Activated gamma-delta T cell treated with anti-CD3 and anti-CD28 coated beads, Interleukin-2, amount 50 U/mL, for 16 hours (primary cell): ENCODE results near the gene MTPN.

Experiments used
- DNase-seq: peaks from one replicate; pipeline ENCODE4 v3.0.0-alpha.2; 2020; ENCODE audit warnings: low read depth

Gene MTPN

DNA sequence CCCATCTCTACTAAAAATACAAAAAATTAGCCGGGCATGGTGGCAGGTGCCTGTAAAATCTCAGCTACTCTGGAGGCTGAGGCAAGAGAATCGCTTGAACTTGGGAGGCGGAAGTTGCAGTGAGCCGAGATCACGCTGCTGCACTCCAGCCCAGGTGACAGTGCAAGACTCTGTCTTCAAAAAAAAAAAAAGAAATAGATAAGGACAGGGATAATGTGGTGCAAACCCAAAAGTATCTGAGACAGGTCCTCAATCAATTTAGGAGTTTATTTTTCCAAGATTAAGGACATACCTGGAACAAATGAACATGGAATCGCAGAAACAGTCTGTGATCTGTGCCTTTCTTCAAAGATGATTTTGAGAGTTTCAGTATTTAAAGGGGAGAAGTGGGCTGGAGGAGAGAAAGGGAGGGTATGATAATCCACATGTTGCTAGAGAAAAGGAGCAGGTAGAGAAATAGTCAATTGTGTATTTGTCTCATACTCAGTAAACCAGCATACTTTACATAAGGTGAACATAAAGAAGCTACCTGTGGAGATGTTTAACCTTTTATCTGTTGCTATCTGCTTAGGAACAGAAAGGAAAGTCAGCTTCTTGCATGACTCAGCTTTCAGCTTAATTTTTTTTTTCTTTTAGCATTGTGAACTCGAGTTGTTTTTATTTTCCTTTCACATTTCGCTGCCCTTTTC is 4.9 kb upstream of the MTPN start:
- no peak for DNase-seq

DNA sequence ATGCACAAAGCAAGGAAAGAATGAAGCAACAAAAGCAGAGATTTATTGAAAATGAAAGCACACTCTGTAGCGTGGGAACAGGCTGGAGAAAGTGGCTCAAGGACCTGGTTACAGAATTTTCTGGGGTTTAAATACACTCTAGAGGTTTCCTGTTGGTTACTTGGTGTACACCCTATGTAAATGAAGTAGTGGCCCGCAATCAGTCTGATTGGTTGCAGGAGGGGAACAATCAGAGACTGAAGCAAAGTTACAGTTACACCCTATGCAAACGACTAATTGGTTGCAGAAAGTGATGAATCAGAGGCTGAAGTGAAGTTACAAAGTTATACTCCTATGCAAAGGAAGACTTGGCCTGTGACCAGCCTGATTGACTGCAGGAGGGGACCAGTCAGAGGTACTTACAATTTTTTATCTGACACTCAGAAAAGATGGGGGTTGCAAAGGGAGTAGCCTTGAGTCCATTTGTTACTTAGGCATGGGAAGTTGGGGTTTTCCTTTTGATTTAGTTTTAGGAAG is 3.6 kb upstream of the MTPN start:
- DNase-seq = peak; percentile 37

DNA sequence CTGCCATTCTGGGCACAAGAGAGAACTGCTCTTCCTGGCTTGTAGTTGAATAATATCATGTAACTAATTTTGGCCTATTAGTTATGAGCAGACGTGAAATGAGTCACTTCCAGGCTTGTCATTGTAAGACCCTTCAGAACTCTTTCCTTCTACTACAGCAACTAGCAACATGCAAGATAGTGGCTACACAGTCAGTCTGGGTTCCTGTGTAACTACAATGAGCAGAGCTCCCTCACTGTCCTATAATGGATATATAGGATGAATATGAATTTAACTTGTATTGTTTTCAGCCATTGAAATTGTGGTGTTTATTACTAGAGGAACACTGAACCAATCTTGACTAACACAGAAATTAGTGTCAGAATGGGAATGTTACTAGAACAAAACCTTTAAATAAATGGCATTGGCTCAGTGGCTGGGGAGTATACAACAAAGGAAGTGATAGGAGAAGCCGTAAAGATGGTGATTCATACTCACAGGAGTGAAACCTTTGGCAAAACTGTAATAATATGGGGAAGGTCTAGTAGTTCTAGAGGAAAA is 2.9 kb upstream of the MTPN start:
- no peak for DNase-seq

DNA sequence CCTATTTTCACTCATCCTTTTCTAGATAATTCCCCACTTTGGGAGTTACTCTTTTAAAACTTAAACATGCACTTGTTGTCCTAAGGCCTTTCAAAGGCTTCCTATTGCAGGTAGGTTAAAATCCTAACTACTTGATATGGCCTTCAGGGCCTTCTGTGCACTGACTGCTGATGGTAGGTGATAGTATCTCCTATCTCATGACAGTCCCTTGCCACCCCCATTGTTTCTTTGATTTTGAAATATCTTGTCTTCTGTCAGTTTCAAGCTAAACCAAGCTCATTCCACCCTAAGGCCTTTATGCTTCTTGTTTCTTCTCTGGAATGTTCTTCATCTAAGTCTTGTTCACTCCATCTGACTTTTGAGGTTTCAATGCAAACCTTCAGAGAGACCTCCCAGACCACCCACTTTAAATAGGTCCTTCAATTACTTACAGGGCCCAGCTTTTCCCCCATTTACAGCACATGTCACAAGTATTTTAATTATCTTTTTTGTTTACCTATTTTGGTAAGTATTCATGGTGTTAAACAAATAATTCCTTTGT is 2.4 kb upstream of the MTPN start:
- DNase-seq = no peak

DNA sequence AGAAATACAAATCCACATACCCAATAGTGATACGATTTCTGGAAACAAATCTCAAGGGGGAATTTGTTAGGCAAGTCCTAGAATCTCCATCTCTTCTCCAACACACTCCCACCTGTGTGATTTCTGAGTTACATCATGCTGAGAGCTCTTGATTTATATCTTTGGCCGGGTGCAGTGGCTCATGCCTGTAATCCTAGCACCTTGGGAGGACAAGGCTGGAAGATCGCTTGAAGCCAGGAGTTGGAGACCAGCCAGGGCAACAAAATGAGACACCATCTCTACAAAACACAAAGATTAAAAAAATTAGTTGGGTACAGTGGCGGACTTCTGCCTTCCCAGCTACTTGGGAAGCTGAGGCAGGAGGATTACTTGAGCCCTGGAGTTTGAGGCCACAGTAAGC is 1.5 kb upstream of the MTPN start:
- DNase-seq = no peak

DNA sequence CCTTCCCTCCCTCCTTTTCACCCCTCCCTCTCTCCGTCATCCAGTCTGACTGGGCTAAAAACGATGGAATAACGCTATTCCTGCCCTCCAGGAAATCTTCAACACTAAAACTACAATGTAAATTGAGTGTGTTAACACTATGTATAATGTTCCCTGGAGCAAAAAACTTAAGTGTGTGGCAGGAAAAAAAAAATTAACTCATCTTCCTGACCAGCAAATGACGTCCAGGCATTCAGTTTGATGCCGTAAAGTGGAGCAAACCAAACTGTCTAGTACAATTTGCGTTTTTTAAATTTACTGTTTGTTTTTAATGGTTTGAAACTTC is 545 bp upstream of the MTPN start:
- DNase-seq = no peak

DNA sequence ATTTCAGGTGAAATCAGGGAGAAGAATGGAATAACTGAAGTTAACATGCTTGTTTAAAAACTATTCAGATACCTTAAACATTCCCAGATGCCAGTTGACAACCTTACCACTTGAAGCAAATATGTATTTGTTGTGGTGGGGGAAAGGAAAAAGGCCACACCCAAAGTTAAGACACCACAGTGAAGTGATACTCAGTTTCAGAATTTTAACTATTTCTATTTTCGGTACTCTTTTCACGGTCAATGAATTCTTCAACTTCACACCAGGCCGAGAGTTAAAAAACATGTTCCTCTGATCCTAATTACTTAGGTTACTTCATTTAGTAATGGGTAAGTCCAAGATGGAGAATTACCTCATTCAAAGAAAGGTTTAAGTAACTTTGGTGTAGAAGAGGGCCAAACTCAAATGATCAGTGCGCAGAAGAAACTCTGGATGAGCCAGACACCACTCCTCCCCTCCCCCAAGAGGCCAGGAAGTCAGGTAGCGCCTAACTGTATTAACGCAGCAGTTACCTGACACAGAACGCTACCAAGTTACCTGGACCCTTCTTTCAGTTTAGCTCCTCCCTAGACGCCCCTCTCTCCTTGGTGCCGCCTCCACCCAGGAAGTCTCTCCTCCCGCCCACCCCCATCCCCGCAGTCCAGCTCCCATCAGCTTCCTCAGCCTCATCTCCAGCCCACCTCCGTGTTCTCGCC is 700 bp downstream of the MTPN start:
- DNase-seq = peak; percentile 7

DNA sequence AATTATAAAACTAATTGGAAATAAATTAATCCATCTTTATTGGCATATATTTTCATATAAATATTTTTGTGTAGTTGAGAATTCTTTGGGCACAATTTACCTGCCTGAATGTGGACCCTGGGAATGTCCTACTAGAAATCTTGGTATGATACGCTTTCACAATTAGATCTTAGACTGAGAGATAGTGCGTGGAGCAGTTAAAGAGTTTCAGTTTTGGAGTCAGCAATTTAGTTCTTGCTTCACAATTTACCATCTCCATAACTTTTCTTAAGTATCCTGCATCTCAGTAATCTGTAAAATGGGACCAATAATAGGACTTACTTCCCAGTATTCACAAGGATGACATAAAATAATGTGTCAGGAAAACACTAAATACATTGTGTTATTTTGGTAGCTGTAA is 2.0 kb downstream of the MTPN start:
- no peak for DNase-seq

DNA sequence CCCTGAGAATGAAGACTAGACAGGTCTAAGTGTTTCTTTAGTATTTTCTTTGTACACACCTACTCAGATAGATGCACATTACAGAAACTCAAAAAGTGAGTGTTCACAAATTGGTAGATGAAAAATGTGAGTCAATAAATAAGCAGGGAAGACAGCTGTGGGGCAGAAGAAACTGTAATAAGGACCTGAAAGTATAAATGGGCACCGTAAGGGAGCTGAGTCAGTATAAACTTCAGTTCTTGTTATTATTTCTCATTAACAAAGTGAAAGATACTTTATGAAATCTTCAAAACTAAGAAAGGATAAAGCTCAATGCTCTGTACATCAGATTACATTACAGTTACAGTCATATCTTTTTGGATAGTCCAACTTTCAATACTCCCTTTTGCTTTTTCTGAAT is 2.5 kb downstream of the MTPN start:
- DNase-seq = no peak

DNA sequence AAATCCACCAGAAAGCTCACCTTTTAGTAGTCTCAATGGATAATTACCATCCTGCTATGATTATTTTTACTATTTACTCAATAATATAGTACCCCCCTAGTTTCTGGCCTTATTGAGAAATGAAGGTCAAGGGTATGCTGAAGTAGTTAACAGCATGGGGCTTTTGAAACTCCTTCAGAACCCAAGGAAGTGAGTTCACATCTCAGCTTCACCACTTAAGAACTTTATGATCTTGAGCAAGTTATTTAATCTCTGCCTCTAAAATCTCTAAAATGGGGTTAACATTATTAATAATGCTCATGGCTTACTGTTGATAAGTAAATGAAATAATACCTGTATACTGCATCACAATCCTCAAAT is 5.8 kb downstream of the MTPN start:
- no peak for DNase-seq

DNA sequence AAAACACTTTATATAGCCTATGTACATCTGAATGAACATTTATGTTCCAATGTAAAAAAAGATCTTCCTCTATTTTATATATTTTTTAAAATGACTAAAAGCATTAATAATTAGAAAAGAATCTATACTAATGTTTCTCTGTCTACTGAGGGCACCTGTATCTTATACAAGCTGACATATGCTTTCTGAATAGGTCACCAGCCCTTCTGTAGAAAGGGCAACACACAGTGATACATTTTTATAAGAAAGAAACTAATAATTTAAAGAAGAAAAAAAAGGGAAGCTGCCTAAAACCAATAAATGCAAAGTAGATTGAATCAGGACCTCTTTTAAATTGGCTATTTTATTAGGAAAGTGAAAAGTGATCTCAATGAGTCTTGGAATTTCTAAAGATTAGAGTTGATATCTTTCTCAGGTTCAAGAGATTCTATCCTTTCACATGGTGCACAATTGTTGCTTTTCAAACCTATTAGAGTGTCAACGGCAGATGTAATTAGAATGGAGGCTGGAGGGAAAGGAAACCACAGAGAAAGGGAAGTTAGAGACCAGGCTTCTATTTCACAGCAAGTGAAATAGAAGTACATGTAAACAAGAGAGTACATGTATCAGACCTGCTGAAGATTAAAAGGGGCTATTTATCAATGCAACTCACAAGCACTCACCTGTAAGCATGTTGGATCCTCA is 6.3 kb downstream of the MTPN start:
- no peak for DNase-seq

DNA sequence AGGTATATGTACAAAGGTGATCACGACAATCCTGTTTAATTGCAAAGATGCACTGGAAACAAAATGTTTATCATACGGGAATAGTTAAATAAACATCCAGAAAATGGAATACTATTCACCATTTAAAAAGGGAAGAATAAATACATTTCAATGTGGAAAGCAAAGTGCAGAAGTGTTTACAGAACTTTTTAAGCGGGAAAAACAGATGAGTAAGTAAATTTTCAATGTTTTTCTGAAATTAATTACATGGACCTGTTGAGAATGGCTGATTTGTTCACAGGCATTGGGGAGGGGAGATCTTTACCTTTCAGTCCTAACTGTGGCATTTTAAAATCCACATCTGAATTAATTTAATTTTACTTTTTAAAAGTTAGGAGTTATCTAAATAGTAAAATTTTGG is 7.1 kb downstream of the MTPN start:
- DNase-seq = no peak

DNA sequence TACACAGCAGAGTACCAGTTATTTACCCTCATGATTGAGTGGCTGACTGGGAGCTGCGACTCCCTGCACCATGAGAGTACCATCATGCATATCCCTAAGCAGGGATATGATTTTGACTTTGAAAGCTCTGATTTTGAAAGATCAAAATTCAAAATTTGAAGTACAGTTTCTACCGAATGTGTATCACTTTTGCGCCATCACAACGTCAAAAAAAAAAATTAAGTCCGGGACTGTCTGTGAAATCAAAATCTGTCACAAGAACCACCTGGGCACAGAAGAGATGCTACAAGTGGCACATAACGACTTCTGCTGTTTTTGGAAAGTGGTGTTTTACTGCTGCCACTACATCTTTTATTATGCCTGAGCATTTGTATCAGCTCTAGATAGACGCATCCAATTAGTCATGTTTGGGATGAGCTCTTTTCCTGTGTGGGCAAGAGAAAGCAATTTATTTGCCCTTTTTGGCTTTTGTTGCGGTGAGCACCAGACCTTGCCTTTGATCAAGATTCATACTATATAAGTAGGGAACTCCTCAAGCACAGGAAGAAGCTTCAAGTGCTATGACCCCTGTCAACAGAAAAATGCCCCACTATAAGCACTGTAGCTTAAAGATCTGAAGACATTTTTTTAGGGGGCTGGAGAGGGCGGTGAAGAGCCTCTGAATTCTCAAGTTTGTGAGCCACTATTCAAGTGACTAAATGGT is 10.7 kb downstream of the MTPN start:
- DNase-seq = no peak

DNA sequence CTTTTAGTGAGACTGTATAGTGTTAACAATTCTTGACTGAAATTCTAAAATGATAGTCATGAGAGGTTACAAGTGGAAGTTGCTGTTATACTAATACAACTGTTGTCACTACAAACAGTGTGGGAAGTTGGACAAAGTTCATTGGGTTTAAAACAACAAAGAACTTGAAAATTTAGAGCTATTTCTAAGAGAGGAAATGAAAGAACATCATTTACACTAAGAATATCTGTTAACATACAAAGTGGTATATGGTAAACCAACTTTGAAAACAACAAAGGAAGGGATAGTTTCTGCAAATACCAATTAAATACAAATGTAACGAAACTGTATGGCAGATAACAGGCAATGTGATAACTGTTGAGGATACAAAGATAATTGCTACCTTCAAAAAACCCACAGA is 11.6 kb downstream of the MTPN start:
- no peak for DNase-seq

DNA sequence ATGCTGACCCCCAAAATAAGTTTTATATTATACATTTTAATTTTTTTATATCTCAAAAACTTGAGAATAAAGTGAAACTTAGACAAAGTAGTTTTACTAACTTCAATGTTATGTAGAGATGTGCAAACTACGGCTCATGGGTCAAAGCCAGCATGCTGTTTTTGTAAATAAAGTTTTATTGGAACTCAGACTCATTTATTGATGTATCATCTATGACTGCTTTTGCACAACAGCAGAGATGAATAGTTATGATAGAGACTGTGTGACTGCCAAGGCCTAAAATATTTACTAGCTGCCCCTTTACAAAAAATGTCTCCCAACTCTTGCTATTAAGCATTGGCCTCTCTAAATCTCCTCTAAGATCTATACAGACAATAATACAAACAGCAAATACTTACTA is 12.4 kb downstream of the MTPN start:
- no peak for DNase-seq

DNA sequence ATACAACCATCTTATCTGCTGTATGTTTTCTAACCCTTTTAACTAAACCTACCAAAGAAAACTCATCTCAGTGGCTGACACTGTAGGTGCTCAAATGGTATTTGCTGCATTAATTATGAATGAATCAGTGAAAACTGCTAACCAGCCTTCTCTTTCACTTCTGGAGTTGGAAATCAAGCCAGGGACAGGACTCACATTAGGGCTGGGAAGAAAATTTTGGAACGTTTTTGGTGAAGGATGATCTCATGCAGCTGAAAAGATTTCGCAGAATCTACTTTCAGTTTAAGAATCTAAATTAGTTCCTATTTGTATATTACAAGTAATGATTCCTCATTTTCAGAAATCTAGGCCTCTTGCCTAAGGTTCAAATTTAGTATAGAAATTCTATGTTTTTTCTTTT is 12.9 kb downstream of the MTPN start:
- no peak for DNase-seq

DNA sequence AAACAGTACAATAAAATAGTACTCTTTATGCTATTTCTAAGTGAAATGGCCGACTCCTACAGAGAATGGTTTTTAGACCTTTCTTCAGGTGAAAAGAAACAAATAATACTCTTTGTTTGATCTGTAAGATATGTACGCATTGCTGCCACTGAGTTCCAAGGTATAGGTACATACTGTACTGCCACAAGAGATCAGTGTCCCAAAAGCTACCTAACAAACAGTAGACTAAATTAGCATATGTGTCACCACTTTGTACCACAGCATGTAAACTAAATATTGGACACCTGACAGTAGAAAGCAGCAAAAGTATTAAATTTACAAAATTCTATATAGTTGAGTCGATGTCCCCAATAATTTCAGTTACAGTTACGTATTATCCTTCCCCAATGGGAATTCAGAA is 14.4 kb downstream of the MTPN start:
- DNase-seq = no peak

DNA sequence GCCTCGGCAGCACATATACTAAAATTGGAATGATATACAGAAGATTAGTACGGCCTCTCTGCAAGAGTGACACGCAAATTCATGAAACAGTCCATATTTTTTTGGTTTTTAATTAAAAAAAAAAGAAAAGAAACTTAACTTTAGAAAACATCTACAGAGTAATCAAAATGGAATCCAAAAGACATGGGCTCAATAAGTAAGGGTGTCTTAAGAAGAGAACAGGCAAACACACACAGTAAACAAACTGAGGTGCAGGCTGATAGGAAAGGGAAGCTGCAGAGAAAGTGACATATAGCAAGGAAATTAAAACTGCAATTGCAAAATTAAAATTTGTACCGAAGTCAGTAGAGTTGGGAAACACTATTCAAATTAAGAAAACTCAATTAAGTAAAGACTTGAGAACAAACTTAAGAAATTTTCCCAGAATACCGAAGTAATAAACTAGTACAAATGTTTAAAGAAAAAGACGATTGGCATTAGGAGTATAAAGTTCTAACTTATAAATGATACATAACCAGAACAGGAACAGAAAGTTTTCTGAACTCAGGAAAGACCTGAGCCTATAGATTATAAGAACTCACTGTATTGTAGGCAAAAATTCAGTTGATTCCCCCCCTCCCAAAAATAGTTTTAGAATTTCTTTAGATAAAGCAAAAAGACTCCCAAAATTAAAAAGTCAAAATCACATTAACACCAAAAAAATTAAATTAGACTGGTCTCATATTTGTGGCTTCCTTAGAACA is 16.3 kb downstream of the MTPN start:
- no peak for DNase-seq

DNA sequence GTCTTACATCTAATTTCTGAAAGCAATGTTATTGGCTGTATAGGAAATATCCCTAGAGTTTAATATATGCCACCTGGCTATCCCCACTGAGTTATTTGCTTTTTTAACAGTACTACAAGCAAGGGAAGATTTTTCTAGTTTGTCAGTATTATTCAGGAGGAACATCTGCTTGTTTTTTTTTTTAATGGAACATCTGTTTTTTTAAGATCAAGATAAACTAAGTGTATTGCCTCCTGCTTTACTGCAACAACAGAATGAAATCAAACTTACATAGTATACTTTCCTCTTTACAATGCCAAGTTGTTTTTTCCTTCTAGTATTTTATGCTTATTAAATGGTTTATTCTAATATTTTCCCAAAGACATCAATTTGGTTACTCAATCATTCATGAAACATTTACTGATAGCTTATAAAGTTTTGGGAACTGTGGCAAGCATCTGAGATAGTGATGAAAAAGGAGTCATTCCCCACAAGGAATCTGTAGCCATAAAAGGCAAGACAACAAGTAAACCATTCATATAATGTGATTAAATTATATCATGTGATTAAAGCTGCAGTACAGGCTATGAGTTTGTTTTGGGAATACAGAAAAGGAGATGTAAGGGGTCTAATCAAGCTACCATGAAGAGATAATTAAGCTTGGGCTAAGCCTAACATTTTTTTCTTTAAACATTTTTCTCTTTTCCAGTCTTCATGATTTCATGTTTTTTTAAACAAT is 17.4 kb downstream of the MTPN start:
- DNase-seq = no peak

DNA sequence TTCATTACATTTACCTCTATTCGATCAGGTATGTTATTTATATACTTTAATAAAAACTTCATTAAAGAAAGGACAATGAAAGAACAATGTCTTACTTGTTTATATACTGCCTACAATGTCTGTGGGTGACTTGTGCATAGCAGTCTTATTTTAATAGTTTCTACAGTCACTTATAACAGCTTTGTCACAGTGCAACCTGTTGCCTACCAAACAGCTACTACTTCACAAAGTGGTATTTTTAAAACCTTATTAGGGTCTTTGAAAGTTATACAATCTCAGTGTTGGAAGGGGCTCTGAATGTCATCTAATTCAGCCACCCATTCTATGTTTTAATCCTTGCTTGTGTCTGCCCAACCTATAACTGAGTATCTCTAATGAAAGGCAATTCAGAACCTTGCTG is 19.0 kb downstream of the MTPN start:
- no peak for DNase-seq

DNA sequence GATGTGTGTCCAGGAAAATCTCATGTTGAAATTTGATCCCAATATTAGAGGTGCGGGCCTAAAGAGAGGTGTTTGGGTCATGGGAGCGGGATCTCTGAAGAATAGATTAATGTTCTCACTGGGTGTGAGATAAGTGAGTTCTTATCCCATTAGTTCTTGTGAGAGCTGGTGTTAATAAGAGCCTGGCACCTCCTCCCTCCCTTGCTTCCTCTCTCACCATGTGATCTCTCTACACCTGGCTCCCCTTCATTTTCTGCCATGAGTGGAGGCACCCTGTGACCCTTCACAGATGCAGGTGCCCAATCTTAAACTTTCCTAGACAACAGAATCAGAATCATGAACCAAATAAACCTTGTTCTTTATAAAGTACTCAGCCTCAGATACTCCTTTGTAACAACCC is 19.5 kb downstream of the MTPN start:
- DNase-seq = no peak
